Jurkat, Clone E6-1 (cell line): ENCODE results near the gene DGKB.

Source experiments
- DNase-seq: peaks from one replicate; pipeline ENCODE4 v3.0.0-alpha.2; 2011; ENCODE audit warnings: low read depth, low spot score
- H3K4me3 ChIP-seq: 2 replicates; pipeline ENCODE4 v1.5.1; 2011; ENCODE audit warnings: mild to moderate bottlenecking, low read length, control low read depth, moderate library complexity

The DGKB gene

GRCh38 chr7:14834456-14834855 lies 68.1 kb downstream of the DGKB start:
- no peak overlapping the region for H3K4me3 ChIP-seq
- no peak for DNase-seq

- no peak for DNase-seq
- H3K4me3 ChIP-seq: no peak overlapping the region
These were observed 68.8 kb downstream of the DGKB start for GRCh38 chr7:14833707-14834106.

GRCh38 chr7:14828053-14828452 lies 74.5 kb downstream of the DGKB start:
- H3K4me3 ChIP-seq: no peak overlapping the region
- no peak for DNase-seq

GRCh38 chr7:14826426-14826825 lies 76.1 kb downstream of the DGKB start:
- DNase-seq: no peak
- no peak overlapping the region for H3K4me3 ChIP-seq

GRCh38 chr7:14825912-14826311 lies 76.6 kb downstream of the DGKB start:
- H3K4me3 ChIP-seq: no peak overlapping the region
- no peak for DNase-seq

- DNase-seq: no peak
- H3K4me3 ChIP-seq: no peak overlapping the region
These were observed 80.1 kb downstream of the DGKB start for GRCh38 chr7:14822481-14822854.

- no peak for DNase-seq
- H3K4me3 ChIP-seq: no peak overlapping the region
These were observed 80.6 kb downstream of the DGKB start for GRCh38 chr7:14821757-14822480.

GRCh38 chr7:14818871-14819270 lies 83.7 kb downstream of the DGKB start:
- no peak for DNase-seq
- H3K4me3 ChIP-seq: no peak overlapping the region

GRCh38 chr7:14817829-14818614 lies 84.5 kb downstream of the DGKB start:
- no peak overlapping the region for H3K4me3 ChIP-seq
- DNase-seq: no peak

GRCh38 chr7:14807507-14807906 lies 95.0 kb downstream of the DGKB start:
- H3K4me3 ChIP-seq: no peak overlapping the region
- DNase-seq: no peak

- DNase-seq: no peak
- no peak overlapping the region for H3K4me3 ChIP-seq
These were observed 95.7 kb downstream of the DGKB start for GRCh38 chr7:14806891-14807290.

- H3K4me3 ChIP-seq: no peak overlapping the region
- DNase-seq: no peak
These were observed 97.3 kb downstream of the DGKB start for GRCh38 chr7:14805105-14805719.

- H3K4me3 ChIP-seq: no peak overlapping the region
- DNase-seq: no peak
These were observed 101.9 kb downstream of the DGKB start for GRCh38 chr7:14800664-14801063.

GRCh38 chr7:14793151-14793550 lies 109.4 kb downstream of the DGKB start:
- no peak overlapping the region for H3K4me3 ChIP-seq
- DNase-seq: no peak

- H3K4me3 ChIP-seq: no peak overlapping the region
- DNase-seq: no peak
These were observed 115.0 kb downstream of the DGKB start for GRCh38 chr7:14787551-14787950.

GRCh38 chr7:14786314-14786895 lies 116.1 kb downstream of the DGKB start:
- DNase-seq: no peak

GRCh38 chr7:14777806-14778205 lies 124.7 kb downstream of the DGKB start:
- no peak overlapping the region for H3K4me3 ChIP-seq
- DNase-seq: no peak

More at GRCh38 chr7:14786314-14786895, 116.1 kb downstream of the DGKB start:
- H3K4me3 ChIP-seq: no peak overlapping the region

- no peak for DNase-seq
- no peak overlapping the region for H3K4me3 ChIP-seq
These were observed 126.3 kb downstream of the DGKB start for GRCh38 chr7:14776266-14776665.

- no peak for DNase-seq
- H3K4me3 ChIP-seq: no peak overlapping the region
These were observed 128.8 kb downstream of the DGKB start for GRCh38 chr7:14773729-14774271.

GRCh38 chr7:14770614-14771013 lies 131.9 kb downstream of the DGKB start:
- DNase-seq: no peak
- no peak overlapping the region for H3K4me3 ChIP-seq
